Urinary bladder (tissue), 4 donors: ENCODE data around the gene CISD1. TPM values are rescaled to one million over a fixed set of nuclear protein-coding genes. Genes with fewer than 3 reads are reported as not detected.
A peak's percentile ranks its signal among the peaks of the same experiment; 100 is the strongest.

Experiments used
- DNase-seq: peaks from one replicate; pipeline ENCODE4 v3.0.0-alpha.2; 2015; ENCODE audit errors: extremely low spot score
- H3K27ac ChIP-seq: one replicate; pipeline ENCODE4 v1.5.1; 2013; ENCODE audit warnings: low read depth, mild to moderate bottlenecking, moderate library complexity
- H3K36me3 ChIP-seq: one replicate; pipeline ENCODE4 v1.6.1; 2013; ENCODE audit warnings: mild to moderate bottlenecking, moderate library complexity; ENCODE audit not compliant: insufficient read depth
- H3K4me1 ChIP-seq: one replicate; pipeline ENCODE4 v1.6.1; 2013; ENCODE audit warnings: mild to moderate bottlenecking, moderate library complexity; ENCODE audit not compliant: insufficient read depth
- H3K4me3 ChIP-seq: one replicate; pipeline ENCODE4 v1.5.1; 2013; ENCODE audit warnings: low read depth, low read length
- WGBS: extraction: QIAGEN DNeasy Blood & Tissue Kit; methylation state at CpG from one replicate; pipeline ENCODE4 v1.1.7; 2013; 5-methylcytosine and 5-hydroxymethylcytosine counted together
- polyA plus RNA-seq: library from polyadenylated mRNA; stranded (reverse); fragments of 200-250 nt; gene quantifications from one replicate; pipeline ENCODE4 v1.2.3, GENCODE V29; 2013
- total RNA-seq: library from RNA; depleted of rRNA; stranded (reverse); fragments of >200 nt; gene quantifications from one replicate; pipeline ENCODE4 v1.2.3, GENCODE V29; 2014
- donor health status: healthy with polysubstance abuse.
- donor health status: healthy.

CISD1 gene
- total and polyA plus RNA-seq, 2 donors, result 22.9 to 44.3 TPM

DNA sequence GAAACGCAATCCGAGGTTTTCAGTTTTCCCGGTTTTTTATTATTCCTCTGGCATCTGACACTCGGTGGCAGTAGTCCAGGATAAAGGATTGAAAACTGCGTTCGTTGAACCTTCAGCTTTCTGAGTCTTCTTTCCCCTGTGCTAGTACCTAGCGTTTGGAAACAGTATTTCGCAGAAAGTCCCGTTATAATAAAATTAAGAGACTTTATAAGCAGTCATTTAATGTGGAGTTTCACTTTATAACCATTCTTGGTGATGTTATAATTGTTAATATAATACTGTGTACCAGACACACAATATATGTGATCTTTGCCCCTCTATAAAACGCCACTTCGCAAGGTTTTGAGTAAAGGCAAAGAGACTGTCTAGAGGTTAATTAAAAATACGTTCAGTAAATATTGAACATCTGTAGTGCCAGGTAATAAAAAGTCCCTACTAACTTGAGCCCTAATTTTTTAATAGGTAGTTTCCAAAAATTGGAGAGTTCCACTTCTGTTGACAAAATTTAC is 874 bp downstream of the CISD1 start:
- DNase-seq, result no peak
- H3K27ac ChIP-seq, result peak overlapping the region; percentile 83
- H3K36me3 ChIP-seq, result no peaks in the 10 kb centered on the region
- WGBS, result 15% methylated on average over 12 of the region's 12 CpGs
- H3K4me1 ChIP-seq, result peaks cover 1% of the 10 kb centered on the region
- peak overlapping the region; percentile 42 for H3K4me3 ChIP-seq

- no peak overlapping the region for H3K27ac ChIP-seq
- no peak overlapping the region for H3K4me3 ChIP-seq
- no peak for DNase-seq
- H3K4me1 ChIP-seq, result peaks cover 1% of the 10 kb centered on the region
- no peaks in the 10 kb centered on the region for H3K36me3 ChIP-seq
- WGBS, result 89% methylated on average over 2 of the region's 2 CpGs
These were observed 6.3 kb downstream of the CISD1 start for GRCh38 chr10:58275261-58275660.

GRCh38 chr10:58275908-58276307 is 6.9 kb downstream of the CISD1 start:
- Histone ChIP-seq H3K4me3 (no peak overlapping the region), H3K27ac (no peak overlapping the region), H3K36me3 (no peaks in the 10 kb centered on the region), H3K4me1 (peaks cover 1% of the 10 kb centered on the region)
- no peak for DNase-seq

DNA sequence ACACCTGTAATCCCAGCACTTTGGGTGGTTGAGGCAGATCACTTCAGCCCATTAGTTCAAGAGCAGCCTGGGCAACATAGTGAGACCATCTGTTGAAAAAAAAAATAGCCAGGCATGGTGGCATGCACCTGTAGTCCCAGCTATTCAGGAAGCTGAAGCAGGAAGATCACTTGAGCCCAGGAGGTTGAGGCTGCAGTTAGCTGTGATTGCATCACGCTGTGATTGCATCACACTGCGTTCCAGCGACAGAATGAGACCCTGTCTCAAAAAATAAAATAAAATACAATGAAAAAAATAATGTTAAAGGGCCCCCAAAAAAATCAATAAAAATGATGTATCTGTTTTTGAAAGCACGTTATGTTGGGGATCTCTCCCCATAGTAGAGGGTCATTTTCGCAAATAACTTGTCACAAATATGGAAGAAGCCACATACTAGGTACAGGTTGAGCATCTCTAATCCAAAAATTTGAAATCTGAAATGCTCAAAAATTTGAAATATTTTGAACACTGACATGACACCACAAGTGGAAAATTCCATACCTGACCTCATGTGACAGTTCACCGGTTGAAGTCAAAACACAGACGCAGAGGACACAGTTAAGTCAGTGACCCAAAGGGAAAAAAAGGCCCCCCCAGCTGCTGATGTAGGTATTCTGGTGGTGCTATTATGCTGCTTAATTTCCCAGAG is 9.5 kb downstream of the CISD1 start:
- Histone ChIP-seq H3K4me3 (no peak overlapping the region), H3K27ac (no peak overlapping the region), H3K4me1 (no peaks in the 10 kb centered on the region), H3K36me3 (no peaks in the 10 kb centered on the region)
- no peak for DNase-seq
- 94% methylated on average over 7 of the region's 7 CpGs for WGBS

GRCh38 chr10:58278962-58279307 is 10.0 kb downstream of the CISD1 start:
- DNase-seq, result no peak
- 48% methylated on average over 1 of the region's 1 CpG for WGBS
- H3K4me1 ChIP-seq, result no peaks in the 10 kb centered on the region

GRCh38 chr10:58280477-58280876 is 11.5 kb downstream of the CISD1 start:
- H3K36me3 ChIP-seq, result no peaks in the 10 kb centered on the region
- H3K27ac ChIP-seq, result no peak overlapping the region
- H3K4me1 ChIP-seq, result no peaks in the 10 kb centered on the region
- 88% methylated on average over 3 of the region's 3 CpGs for WGBS
- no peak overlapping the region for H3K4me3 ChIP-seq
- no peak for DNase-seq

More at GRCh38 chr10:58278962-58279307, 10.0 kb downstream of the CISD1 start:
- Histone ChIP-seq H3K36me3 (no peaks in the 10 kb centered on the region), H3K27ac (no peak overlapping the region), H3K4me3 (no peak overlapping the region)

GRCh38 chr10:58281092-58281752 is 12.3 kb downstream of the CISD1 start:
- Histone ChIP-seq H3K4me3 (no peak overlapping the region), H3K27ac (no peak overlapping the region), H3K36me3 (no peaks in the 10 kb centered on the region), H3K4me1 (no peaks in the 10 kb centered on the region)
- DNase-seq, result no peak
- 83% methylated on average over 2 of the region's 2 CpGs for WGBS

GRCh38 chr10:58282615-58283014 is 13.7 kb downstream of the CISD1 start:
- WGBS, result 42% methylated on average over 3 of the region's 3 CpGs
- H3K4me3 ChIP-seq, result no peak overlapping the region

DNA sequence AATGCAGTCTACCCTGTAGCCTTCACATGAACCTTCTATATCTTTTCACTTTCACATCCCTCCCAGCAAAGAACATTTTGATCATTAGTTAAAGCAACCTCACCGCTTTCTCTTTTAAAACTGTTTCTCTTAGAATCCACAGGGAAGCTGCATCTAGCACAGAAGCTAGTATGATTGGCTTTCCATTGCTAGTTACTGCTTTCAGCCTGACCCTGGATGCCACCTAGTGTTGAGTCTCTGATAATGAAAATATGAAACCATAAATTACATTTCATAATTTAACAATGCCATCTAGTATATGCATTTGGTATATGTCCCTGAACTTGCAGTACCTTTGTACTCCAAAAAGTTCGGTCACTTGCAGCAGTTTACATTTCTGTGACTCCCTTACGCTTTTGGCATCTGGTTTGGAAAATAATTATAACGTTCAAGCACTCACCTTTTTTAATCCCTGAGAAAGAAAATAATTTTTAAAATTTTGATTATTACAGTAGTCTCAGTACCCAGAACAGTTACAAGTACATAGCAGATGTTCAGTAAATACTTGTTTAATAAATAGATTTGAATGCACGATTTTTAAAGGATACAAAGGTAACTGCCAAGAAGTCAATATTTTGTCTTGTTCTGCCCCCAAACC is 22.7 kb downstream of the CISD1 start:
- Histone ChIP-seq H3K4me3 (no peak overlapping the region), H3K36me3 (no peaks in the 10 kb centered on the region), H3K4me1 (no peaks in the 10 kb centered on the region), H3K27ac (no peak overlapping the region)
- WGBS, result 61% methylated on average over 5 of the region's 5 CpGs
- no peak for DNase-seq

More at GRCh38 chr10:58282615-58283014, 13.7 kb downstream of the CISD1 start:
- Histone ChIP-seq H3K4me1 (no peaks in the 10 kb centered on the region), H3K27ac (no peak overlapping the region), H3K36me3 (no peaks in the 10 kb centered on the region)
- no peak for DNase-seq

- no peaks in the 10 kb centered on the region for H3K4me1 ChIP-seq
- 63% methylated on average over 5 of the region's 5 CpGs for WGBS
- H3K27ac ChIP-seq, result no peak overlapping the region
- no peak overlapping the region for H3K4me3 ChIP-seq
- H3K36me3 ChIP-seq, result no peaks in the 10 kb centered on the region
- DNase-seq, result no peak
These were observed 25.0 kb downstream of the CISD1 start for GRCh38 chr10:58293989-58294388.

DNA sequence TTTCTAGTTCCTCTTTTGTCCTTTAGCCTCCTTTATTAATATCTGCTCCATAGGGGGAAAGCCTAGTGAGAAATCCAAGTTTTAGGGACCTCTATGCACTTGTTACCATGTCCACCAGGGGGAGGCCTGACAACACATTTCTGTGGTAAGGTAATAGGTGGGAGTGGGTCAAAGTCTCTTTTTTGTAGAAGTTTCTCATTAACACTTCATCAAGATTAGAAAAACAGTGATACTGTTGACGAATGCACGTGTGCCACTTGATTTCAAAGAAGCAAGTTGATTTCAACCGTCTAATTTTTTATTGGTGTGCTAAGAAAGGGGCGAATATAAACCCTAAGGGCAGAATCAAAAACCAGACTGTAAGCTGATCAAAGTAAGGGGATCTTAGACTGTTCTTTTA is 30.6 kb downstream of the CISD1 start:
- no peak for DNase-seq
- H3K27ac ChIP-seq, result no peak overlapping the region
- 11% methylated on average over 4 of the region's 4 CpGs for WGBS
- no peaks in the 10 kb centered on the region for H3K36me3 ChIP-seq
- no peak overlapping the region for H3K4me3 ChIP-seq
- no peaks in the 10 kb centered on the region for H3K4me1 ChIP-seq

DNA sequence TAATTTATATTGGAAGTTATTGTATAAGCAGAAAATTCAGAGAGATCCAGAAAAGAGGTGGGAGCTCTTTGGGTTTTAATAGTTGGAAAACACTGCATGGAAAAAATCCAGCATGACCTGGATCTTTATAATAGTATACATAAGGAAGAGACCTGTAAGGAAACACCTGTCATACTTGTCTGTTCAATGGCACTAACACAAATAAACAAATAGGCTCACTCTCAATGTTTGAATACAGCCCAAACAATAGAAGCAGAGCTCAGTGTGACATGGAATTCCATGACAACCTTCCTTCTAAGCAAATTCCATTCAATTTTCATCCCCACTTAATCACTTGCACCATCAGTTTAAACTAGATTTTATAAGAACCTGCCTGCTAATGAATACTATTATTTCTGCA is 31.7 kb downstream of the CISD1 start:
- no peaks in the 10 kb centered on the region for H3K4me1 ChIP-seq
- H3K4me3 ChIP-seq, result no peak overlapping the region
- no peak for DNase-seq
- no peak overlapping the region for H3K27ac ChIP-seq
- no peaks in the 10 kb centered on the region for H3K36me3 ChIP-seq

DNA sequence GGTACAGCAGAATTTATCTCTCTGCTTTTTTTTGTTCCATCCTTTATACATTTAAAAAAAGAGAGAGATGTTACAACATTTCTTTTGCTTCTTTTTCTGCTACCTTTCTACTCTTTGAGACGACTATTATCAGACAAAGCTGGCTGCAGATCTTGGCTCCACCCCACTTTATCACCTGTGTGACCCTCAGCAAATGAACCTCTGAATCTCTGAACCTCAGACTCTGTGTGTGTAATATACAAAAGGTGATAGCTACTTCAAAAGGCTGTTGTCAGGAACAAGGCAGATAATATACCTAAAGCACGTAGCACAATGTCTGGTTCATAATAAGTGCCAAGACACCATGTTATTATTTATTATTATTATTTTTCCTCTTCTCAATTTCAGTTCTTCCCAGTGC is 33.3 kb downstream of the CISD1 start:
- no peak for DNase-seq
- 51% methylated on average over 2 of the region's 2 CpGs for WGBS
- Histone ChIP-seq H3K36me3 (no peaks in the 10 kb centered on the region), H3K4me1 (no peaks in the 10 kb centered on the region), H3K4me3 (no peak overlapping the region), H3K27ac (no peak overlapping the region)

DNA sequence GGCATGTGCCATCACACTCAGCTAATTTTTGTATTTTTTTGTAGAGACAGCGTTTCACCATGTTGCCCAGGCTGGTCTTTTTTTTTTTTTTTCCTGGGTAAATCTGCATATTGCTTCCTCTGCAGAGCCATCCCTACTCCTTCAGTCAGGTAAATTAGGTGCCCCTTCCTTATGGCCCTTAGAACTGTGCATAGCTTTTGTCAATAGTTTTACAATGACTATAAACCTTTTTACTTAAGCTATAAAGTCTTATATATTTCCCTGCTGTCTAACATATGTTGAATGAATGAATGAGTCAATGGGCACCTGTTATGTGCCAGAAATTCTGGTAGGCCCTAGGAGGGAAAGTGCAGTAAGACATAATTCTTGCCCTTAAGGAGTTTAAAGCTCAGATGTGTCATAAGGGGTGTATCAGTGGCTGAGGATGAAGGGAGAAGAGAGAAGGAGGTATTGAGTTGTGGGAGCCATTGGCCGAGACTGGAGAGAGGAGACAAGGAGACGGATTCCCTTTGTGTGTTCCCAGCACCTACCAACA is 35.2 kb downstream of the CISD1 start:
- no peak for DNase-seq
- H3K36me3 ChIP-seq, result no peaks in the 10 kb centered on the region
- WGBS, result 86% methylated on average over 3 of the region's 3 CpGs
- no peak overlapping the region for H3K27ac ChIP-seq
- no peak overlapping the region for H3K4me3 ChIP-seq
- no peaks in the 10 kb centered on the region for H3K4me1 ChIP-seq
